HPDE6-E6E7 (cell line): ENCODE measurements around the gene EYS.

Experiments used
- DNase-seq: peaks from one replicate; pipeline ENCODE4 v3.0.0; 2011; ENCODE audit warnings: missing footprints; ENCODE audit errors: extremely low spot score

The EYS gene

GRCh38 chr6:64326939-64327338 is 1380.1 kb downstream of the EYS start:
- no peak for DNase-seq

DNA sequence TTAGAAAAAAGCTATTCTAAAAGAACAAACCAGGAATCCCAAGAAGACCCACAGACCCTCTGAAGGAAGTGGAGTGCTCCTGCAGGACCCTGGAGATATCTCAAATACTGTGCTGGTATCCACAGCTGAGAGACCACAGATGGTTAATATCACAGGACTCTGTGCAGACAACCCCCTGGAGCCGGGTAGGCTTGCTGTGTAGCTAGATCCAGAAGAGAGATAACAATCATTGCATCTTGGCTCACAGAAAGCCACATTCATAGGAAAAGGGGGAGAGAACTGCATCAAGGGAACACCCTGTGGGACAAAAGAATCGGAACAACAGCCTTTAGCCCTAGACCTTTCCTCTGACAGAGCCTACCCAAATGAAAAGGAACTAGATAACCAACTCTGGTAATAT is 1381.9 kb downstream of the EYS start:
- no peak for DNase-seq

DNA sequence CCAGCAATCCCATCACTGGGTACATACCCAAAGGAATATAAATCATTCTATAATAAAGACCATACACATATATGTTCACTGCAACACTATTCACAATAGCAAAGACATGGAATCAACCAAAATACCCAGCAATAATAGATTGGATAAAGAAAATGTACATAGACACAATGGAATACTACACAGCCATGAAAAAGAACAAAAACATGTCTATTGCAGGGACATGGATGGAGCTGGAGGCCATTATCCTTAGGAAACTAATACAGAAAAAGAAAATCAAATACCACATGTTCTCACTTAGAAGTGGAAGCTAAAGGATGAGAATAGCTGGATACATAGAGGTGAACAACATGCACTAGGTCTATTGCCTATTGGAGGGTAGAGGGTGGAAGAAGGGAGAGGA is 1396.8 kb downstream of the EYS start:
- no peak for DNase-seq

DNA sequence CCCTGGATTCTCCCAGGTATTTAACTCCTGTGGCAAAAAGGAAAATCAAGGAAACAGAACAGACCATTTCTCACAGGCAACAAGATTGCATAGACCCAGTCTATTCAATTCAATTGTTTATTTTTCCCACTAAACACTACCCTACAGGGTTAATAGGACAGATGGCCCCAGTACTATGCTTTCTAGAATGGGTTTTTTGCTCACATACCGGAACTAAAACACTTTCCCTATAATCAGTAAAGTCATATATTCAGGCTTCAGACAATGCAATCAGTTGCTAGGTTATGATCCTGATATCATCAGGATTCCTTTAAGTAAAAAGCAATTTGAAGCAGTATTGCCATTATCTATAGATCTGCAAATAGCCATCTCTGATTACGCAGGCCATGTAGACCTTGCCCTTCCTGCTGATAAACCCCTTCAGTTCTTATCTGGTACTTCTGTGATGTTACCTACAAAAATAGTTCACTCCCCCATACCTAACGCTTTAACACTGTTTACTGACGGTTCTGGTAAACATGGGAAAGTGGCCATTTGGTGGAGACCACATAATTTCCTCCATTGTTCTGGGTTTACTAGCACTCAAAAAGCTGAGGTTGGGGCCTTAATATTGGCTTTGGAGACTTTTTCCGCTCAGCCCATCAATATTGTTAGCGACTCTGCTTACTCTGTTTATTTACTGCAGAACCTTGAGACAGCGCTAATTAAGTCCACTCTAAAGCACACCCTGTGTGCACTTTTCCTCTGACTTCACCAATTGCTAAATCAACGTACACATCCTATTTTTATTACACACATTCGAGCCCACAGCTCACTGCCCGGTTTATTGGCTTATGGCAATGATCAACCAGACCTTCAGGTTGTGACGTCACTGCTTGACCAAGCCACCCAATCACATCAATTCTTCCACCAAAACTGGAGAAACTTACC is 1405.5 kb downstream of the EYS start:
- no peak for DNase-seq

DNA sequence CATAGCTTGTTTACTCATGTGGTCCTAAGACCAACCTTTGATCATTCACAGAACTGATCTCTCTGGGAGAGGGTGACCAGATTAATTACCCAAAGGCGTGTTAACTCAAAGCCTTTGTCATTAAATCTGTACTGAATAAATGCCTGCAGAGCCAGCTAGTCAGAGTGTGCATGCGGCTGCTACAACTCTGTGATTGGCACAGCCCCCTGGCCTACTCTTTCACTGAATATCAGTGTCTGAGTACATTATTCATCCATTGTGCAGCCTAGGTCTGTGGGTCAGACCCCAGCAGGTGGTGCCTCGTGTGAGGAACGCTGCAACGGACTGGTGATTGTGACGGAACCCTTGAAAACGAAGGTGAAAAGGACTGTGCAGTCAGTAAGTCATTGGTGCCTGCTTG is 1407.8 kb downstream of the EYS start:
- DNase-seq: no peak

- DNase-seq: no peak
These were observed 1413.0 kb downstream of the EYS start for GRCh38 chr6:64294034-64294433.

DNA sequence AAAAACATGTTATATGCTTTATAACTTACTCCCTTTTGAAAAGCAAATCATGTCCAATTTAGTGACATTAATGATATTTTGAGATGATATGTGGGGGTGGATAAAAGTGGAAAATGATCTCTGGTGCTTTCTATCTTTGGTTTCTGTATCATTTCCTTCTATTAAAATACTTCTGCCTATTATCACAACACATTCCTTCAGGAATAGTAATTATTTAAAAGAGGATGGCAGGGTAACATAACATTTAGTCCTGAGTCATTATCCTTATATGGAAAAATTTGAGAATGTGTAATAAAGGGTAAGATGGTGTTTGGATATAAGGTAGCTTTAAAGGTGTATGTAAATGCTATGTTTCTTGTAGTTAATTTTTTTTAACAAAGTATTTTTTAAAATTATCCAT is 1413.7 kb downstream of the EYS start:
- no peak for DNase-seq

GRCh38 chr6:64290867-64291266 is 1416.2 kb downstream of the EYS start:
- no peak for DNase-seq

- no peak for DNase-seq
These were observed 1417.1 kb downstream of the EYS start for GRCh38 chr6:64289931-64290330.

DNA sequence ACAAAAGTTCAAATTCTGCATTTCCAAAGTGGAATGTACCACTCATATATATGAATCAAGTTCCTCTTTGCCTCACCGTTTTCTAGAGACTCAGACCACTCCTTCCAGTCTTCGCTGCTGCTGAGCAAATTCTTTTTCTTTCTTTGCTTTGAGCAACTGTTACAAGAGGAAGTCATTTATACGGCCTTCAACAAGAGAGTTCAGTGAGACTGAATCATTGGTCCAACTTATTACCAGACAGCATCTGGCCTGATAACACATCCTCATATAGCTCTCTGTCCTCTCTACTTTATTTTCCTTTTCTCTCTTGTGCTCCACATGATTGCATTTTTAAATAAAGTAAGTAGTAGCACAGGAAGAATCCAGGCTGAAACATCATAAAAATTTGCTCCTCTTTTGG is 1418.7 kb downstream of the EYS start:
- no peak for DNase-seq

DNA sequence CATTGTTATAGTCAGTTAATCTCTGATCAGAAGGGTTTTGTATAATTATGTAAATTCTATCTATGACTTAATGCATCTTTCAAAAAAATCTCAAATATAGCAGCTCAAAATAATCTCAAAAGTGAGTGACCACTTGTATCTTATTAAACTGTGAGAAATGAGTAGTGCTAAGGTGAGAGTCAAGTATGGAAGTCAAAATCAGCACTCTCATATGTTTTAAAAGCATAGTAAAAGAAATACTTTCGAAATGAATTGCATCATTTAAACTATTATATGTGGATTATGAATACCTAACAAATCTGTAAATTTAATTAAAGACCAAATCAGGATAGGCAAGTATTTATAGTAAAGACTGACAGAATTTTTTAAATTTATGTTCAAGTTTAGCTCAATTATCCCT is 1425.9 kb downstream of the EYS start:
- no peak for DNase-seq

GRCh38 chr6:64280569-64280968 is 1426.5 kb downstream of the EYS start:
- peak; percentile 2 for DNase-seq

- no peak for DNase-seq
These were observed 1436.9 kb downstream of the EYS start for GRCh38 chr6:64270083-64270482.

DNA sequence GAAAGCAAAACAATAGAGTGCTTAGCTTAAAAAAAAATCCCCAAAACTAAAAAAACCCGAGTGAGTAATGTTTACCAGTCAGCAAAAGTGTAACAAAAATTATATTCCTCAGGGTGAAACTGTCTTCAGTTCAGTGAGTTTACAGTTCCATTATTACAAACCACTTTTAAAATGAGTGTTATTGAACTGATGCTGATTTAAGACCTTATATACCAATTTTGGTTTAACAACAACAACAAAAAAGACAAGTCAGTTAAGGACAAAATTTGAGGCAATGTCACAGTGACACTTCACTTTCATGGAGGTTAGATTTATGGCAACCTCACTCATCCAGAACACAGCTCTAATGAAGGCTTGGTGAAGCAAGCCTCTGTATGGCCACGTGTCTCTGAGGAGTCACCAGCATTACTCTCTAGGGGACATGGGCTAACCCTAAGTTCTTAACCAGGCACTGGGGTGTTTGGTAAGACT is 1440.6 kb downstream of the EYS start:
- DNase-seq: no peak

DNA sequence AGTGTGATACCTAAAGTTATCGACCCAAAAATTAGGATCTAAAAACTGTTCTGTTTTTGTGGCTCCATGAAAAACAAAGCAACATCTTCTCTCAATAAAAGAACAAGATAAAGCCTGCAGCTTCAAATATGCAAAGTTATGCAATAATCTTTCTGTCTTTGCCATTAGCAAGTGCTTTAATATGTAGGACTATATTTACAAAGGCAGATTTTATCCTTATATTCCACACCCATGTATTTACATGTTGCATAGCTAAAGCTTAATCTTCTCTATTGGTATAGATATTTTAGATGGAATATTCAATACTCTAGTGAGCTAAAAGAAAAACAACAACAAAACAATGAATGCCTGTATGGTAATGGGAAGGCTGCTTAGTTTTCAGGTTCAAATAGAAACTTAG is 1443.2 kb downstream of the EYS start:
- no peak for DNase-seq

DNA sequence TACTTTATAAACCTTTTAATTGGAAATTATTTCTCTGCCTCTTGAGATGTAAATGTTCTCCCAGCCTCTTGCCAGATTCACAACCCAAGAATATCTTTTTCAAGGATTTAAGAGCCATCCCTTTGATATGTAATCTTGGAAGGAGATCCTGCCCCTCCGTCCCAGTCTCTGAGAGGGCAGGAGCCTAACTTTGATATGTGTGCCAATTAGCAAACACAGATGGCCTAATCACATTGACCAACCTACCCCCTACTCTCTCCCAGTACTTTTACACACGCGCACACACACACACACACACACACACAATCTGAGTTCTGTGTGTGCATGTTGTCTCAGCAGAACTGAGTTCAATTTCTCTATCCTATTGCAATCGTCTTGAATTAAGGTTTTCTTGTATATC is 1447.7 kb downstream of the EYS start:
- no peak for DNase-seq

DNA sequence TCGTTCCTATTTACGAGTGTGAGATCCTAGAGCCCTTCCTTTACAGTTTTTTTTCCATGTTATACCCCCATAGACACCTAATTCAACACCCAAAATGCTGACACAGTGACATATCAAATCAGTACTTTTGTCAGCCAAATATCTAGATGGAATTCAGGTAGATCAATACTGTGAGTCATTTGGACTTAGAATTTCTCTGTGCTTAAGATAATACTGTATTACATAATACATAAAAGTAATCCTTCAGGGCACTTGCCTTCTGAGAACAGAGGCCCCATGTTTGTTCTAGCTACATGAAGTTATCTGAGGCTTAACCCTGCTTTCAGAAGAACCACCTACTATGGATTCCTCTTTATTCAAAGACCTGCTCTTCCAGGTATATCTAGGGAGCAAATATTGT is 1448.3 kb downstream of the EYS start:
- no peak for DNase-seq

DNA sequence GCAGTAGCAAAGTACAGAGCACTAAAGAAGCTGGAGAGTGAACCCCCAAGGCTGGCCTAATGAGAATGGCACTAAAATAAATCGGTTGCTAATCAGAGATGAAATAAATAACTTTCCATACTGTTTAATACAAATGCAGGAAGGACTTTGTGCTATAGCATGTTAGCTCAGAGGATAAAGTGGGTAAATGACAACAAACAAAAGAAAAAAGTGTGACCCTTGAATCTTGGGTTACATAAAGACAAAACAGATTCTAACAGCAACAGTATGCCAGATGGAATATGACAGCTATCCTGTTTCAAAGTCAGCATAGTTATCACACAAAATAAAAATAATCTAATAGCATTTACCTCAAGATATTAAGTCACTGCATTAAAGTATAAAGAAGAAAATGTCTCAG is 1448.7 kb downstream of the EYS start:
- no peak for DNase-seq

DNA sequence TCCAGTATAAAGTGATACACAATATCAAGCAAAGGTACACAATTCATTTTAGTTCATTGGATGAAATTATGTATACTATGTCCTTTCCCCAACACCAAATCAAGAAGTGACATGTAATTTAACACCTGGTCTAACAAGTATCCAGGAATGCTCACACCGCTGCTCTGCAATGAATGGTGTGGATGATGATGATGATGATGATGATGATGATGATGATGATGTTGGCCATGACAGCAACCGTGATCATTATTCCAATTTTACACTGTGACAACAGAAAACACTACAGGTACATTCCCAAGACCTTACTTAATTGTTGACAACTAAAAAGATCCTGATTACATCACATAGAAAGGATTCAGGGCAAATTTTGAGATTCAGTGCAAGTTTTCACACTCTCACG is 1449.4 kb downstream of the EYS start:
- DNase-seq: no peak

DNA sequence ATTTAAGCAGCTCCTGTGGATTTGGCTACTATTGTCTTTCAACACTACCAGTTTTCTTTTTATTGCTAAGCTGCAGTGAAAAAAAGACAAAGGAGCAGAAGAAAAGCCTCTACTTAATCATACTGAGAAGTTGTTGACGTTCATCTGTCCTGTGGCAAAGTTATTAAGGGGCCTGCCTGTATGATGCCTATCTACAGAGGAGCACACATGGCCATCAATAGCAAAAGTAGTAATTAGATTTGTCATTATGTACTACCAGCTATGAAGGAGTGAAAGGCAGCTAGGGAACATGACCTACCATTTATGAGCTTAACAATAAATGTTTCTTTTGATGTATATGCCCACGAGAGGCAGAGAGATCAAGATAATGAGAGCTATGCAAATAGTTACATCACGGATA is 1450.5 kb downstream of the EYS start:
- no peak for DNase-seq

- no peak for DNase-seq
These were observed 1452.0 kb downstream of the EYS start for GRCh38 chr6:64255000-64255399.

DNA sequence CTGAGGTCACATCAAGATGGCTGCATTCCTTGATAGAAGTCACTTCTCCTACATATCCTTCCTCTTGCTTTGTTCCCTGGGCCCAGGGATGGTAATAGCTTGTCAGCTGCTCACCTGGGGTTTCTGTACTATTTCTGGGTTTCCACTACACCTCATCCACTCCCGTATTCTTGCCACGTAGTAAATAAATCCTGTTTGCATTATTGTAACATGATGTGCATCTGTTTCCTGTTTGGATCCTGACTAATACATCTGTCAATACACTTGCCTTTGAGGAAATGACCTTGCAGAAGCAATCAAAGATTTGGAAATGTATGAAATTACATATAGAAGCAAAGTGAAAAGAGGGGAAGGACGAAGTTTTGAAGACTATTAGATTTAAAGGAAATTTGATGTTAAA is 1452.5 kb downstream of the EYS start:
- peak; percentile 7 for DNase-seq

GRCh38 chr6:64252256-64252655 is 1454.8 kb downstream of the EYS start:
- no peak for DNase-seq

- DNase-seq: no peak
These were observed 1456.9 kb downstream of the EYS start for GRCh38 chr6:64250126-64250525.
